C4-2B (cell line): ENCODE measurements around the gene GDF2.

Experiments
- ZFX ChIP-seq: fragments of 450-650 bp; IDR thresholded peaks from 2 replicates; pipeline ENCODE4 v1.6.1; 2017
- TF ChIP-seq, protein P1 (sequence below): fragments of 450-650 bp; conservative IDR thresholded peaks from 2 replicates; pipeline ENCODE4 v1.5.1; 2017; ENCODE audit warnings: mild to moderate bottlenecking

DNA sequence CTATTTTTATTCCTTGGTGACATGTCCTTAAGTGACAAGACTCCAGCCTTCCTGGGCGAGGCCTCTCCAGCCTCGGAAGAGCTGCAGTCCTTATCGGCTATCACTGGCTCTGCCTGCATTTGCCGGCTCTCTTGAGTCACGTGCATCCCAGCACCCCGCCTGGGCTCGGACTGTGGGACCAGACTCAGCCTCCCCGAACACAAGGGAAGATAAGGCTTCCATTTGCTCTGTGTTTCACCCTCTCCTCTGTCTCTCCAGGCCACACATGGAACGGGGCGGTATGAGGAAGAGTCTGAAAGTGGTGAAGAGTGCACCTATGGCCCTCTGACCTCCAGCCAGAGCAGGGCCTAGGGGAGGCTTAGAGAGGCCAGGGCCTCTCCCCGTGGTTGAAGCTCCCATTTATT lies 4.7 kb downstream of the GDF2 start:
- TF ChIP-seq ZFX = no peak
- TF ChIP-seq, protein P1, sequence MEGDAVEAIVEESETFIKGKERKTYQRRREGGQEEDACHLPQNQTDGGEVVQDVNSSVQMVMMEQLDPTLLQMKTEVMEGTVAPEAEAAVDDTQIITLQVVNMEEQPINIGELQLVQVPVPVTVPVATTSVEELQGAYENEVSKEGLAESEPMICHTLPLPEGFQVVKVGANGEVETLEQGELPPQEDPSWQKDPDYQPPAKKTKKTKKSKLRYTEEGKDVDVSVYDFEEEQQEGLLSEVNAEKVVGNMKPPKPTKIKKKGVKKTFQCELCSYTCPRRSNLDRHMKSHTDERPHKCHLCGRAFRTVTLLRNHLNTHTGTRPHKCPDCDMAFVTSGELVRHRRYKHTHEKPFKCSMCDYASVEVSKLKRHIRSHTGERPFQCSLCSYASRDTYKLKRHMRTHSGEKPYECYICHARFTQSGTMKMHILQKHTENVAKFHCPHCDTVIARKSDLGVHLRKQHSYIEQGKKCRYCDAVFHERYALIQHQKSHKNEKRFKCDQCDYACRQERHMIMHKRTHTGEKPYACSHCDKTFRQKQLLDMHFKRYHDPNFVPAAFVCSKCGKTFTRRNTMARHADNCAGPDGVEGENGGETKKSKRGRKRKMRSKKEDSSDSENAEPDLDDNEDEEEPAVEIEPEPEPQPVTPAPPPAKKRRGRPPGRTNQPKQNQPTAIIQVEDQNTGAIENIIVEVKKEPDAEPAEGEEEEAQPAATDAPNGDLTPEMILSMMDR = no peak
